Dedifferentiated amniotic fluid mesenchymal stem cell (primary cell): Measurements from ENCODE around the gene GAL3ST2.
"Not testable (repeated sequence)": the region's sequence is repeated elsewhere in the genome, so short reads cannot be mapped to it uniquely, and the experiment has no call there.

Experiments used
- DNase-seq: peaks from one replicate; pipeline ENCODE4 v3.0.0-alpha.2; 2016; ENCODE audit errors: extremely low spot score

Gene GAL3ST2

GRCh38 chr2:241768850-241769249, 7.8 kb upstream of the GAL3ST2 start:
- no peak for DNase-seq

GRCh38 chr2:241769819-241770184, 6.8 kb upstream of the GAL3ST2 start:
- DNase-seq: no peak

DNA sequence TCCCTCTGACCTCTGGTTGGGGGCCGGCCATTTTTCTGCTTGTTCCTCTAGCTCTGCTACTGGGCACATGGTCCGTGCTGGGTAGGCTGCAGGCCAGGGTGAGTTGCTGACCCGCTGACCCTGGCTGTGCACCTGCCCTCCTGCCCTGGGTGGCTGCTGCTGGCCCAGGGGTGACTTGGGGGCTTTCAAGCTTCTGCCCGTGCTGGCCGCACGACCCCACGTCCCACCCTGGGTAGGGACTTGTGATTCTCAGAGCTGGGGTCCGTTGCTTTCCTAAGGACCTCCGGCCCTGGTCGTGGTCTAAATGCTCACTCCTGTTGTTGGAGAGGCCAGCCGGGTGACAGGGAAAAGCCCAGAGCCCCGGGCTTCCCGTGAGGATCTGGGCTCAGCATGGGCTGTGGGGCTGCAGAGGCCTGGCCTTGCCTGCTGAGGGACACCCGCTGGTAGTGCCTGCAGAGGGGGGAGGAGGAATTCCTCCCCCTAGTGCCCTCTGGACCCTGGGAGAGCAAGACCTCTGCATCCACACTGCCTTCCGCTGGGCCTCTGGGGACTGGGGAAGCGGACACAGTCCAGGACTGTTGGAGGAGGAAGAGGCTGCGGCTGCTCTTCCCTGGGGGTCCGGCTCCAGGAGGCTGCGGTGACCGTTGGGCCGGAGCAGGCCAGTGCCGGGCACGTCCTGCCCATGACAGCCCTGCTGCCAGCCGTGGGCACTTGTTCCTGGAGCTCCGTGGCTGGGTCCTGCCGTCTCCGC, 6.3 kb upstream of the GAL3ST2 start:
- DNase-seq: no peak

- no peak for DNase-seq
These were observed 5.7 kb upstream of the GAL3ST2 start for GRCh38 chr2:241770936-241771285.

DNA sequence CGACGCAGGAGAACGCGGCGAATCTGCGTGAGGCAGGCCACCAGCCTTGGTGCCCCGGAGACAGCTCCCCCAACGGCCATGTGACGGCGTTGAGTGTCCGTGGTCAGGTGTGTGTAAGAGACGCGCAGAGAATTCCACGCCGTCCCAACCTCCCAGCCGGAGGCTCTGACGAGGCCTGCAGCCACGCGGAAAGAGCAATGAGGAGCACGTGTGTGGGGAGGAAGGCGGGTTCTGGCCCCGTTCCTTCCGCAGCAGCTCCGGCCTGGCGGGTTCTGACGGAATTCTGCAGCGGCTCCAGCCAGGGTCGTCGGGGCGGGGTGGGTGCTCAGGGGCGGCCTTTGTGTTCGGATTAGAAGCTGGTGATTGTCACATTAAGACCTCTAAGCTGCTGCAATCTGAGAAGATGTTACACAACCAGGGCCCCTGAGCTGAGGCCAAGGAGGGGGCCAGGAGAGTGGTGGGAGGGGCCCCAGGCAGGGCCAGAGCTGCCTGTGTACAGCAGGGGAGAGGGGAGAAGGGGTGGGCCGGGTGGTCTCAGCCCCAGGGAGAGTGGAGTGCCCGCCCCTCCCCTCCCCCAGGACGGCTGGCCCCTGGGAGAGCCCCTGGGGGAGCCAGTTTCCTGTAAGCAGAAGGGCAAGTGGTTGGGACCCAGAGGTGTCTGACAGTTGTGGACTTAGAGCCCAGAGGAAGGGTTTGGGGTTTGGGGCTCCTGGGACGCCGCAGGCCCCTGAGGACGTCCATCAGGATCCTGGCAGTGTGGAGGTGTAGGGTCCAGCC, 5.1 kb upstream of the GAL3ST2 start:
- no peak for DNase-seq

DNA sequence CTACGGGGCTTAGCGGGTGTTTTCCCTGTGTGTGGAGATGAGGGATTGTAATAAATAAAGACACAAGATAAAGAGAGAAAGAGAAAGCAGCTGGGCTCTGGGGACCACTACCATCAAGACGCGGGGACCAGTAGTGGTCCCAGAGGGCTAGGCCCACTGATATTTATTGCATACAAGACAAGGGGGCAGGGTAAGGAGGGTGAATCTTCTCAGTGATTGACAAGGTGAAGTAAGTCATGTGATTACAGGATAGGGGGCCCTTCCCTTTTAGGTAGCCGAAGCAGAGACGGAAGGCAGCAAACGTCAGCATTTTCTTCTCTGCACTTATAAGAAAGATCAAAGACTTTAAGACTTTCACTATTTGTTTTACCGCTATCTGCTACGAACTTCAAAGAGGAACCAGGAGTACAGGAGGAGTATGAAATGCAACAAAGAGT, 4.5 kb upstream of the GAL3ST2 start:
- no peak for DNase-seq

DNA sequence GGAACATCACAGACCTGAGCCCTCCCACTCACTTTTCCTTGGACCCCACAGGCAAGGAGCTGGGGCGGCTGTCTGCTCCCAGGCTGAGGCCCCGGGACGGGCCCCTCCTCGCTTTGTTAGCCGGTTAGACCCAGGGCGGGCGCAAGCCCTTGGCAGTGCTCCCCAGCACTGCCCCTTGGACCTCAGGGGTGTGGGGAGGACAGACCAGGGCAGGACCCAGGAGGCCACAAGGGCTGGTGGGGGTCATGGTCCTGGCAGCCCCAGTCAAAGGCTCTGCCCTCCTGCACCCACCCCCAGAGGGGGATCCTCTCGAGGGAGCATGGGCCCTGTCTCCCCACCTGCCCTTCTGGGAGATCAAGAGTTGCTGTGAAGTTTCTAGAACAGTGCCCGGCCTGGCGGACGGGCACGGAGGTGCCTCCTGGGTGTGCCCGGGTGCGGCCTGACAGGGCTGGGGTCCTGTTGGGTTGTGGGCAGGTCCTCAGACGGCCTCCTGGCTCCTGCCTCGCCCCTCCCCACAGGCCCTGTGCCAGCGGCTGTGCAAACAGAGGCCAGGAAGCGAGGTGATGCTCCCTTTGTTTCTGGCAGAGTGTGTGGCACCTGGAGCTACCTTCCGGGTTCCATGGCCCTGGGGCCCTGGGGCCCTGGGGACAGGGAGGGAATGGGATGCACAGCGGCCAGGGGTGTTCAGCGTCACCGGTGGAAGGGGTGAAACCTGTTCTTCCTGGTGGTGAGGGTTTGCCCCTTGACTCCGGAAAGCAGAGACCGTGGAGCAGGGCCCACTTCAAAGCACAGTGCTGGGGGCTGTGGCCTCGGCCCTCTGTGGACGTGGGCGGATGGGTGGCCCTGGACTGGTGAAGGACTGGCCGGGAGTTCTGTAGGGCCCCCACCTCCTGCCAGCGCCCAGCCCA, 2.9 kb upstream of the GAL3ST2 start:
- no peak for DNase-seq

- DNase-seq: no peak
These were observed 2.0 kb upstream of the GAL3ST2 start for GRCh38 chr2:241774419-241775222.

- DNase-seq: no peak
These were observed 1.1 kb upstream of the GAL3ST2 start for GRCh38 chr2:241775223-241776177.

- no peak for DNase-seq
These were observed 606 bp downstream of the GAL3ST2 start for GRCh38 chr2:241777170-241777685.

- no peak for DNase-seq
These were observed 1.3 kb downstream of the GAL3ST2 start for GRCh38 chr2:241777686-241778627.

GRCh38 chr2:241780939-241781569, 4.4 kb downstream of the GAL3ST2 start:
- DNase-seq: no peak

GRCh38 chr2:241782053-241782452, 5.4 kb downstream of the GAL3ST2 start:
- DNase-seq: not testable (repeated sequence)

GRCh38 chr2:241788135-241788534, 11.5 kb downstream of the GAL3ST2 start:
- no peak for DNase-seq

GRCh38 chr2:241788572-241788971, 11.9 kb downstream of the GAL3ST2 start:
- no peak for DNase-seq

DNA sequence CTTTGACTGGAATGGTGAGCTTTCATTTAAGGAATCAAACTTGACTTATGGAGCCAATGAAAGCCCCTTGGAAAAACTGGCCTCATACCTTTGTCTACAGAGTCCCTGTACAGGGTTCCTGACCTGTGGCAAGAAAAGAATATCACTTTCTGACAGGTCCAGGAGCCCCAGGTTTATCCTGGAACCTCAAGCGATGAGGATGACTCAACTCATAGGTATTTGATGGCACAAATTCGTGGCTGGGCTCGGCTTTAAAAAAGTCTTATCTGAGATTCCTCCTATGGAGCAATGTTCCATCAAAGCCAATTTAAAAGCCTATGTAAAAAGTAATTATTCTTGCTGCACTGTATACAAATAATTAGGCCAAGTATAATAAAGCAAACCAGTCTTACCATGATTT, 14.8 kb downstream of the GAL3ST2 start:
- not testable (repeated sequence) for DNase-seq

- DNase-seq: no peak
These were observed 16.8 kb downstream of the GAL3ST2 start for GRCh38 chr2:241793385-241793784.

GRCh38 chr2:241794250-241794823, 17.7 kb downstream of the GAL3ST2 start:
- no peak for DNase-seq
